H9 (cell line): ENCODE results near the gene HOXA9. TPM values are rescaled to one million over a fixed set of nuclear protein-coding genes. Genes with fewer than 3 reads are reported as not detected.

Experiments used
- DNase-seq: peaks from one replicate; pipeline ENCODE4 v3.0.0-alpha.2; 2017
- H2AFZ ChIP-seq: one replicate; pipeline ENCODE4 v1.6.1; 2013; ENCODE audit warnings: mild to moderate bottlenecking, low read length, control low read depth, moderate library complexity
- H2AK5ac ChIP-seq: 2 replicates; pipeline ENCODE4 v1.6.1; 2013; ENCODE audit warnings: low read length, control low read depth, mixed read lengths; ENCODE audit not compliant: insufficient read length
- H2BK120ac ChIP-seq: one replicate; pipeline ENCODE4 v1.6.1; 2013; ENCODE audit warnings: low read depth, mild to moderate bottlenecking, low read length, control low read depth, inconsistent platforms; ENCODE audit not compliant: poor library complexity, severe bottlenecking
- H2BK12ac ChIP-seq: 2 replicates; pipeline ENCODE4 v1.6.1; 2013; ENCODE audit warnings: low read length, control low read depth, mixed read lengths, low read depth; ENCODE audit not compliant: insufficient read length
- H2BK15ac ChIP-seq: 2 replicates; pipeline ENCODE4 v1.6.1; 2013; ENCODE audit warnings: low read depth, low read length, control low read depth
- H2BK20ac ChIP-seq: one replicate; pipeline ENCODE4 v1.6.1; 2013; ENCODE audit warnings: low read depth, mild to moderate bottlenecking, low read length, control low read depth, inconsistent platforms; ENCODE audit not compliant: poor library complexity, severe bottlenecking
- H2BK5ac ChIP-seq: 2 replicates; pipeline ENCODE4 v1.6.1; 2013; ENCODE audit warnings: low read length, control low read depth, mixed read lengths; ENCODE audit not compliant: insufficient read length
- H3K14ac ChIP-seq: 2 replicates; pipeline ENCODE4 v1.6.1; 2013; ENCODE audit warnings: low read length, control low read depth; ENCODE audit not compliant: insufficient read depth
- H3K18ac ChIP-seq: 2 replicates; pipeline ENCODE4 v1.6.1; 2013; ENCODE audit warnings: low read depth, mild to moderate bottlenecking, mixed read lengths, low read length, control low read depth; ENCODE audit not compliant: insufficient read length
- H3K23ac ChIP-seq: 2 replicates; pipeline ENCODE4 v1.6.1; 2013; ENCODE audit warnings: low read length, control low read depth, mixed read lengths, low read depth; ENCODE audit not compliant: insufficient read length
- H3K23me2 ChIP-seq: 2 replicates; pipeline ENCODE4 v1.6.1; 2013; ENCODE audit warnings: low read depth, mild to moderate bottlenecking, mixed read lengths, low read length, control low read depth; ENCODE audit not compliant: insufficient read length, poor library complexity, severe bottlenecking
- H3K27ac ChIP-seq: 2 replicates; pipeline ENCODE4 v1.5.1; 2013; ENCODE audit warnings: low read length, control low read depth, mixed read lengths, low read depth; ENCODE audit not compliant: insufficient read length
- H3K27me3 ChIP-seq: 2 replicates; pipeline ENCODE4 v1.6.1; 2013; ENCODE audit warnings: low read length, control low read depth, inconsistent platforms; ENCODE audit not compliant: insufficient read depth
- H3K4ac ChIP-seq: 2 replicates; pipeline ENCODE4 v1.6.1; 2013; ENCODE audit warnings: low read depth, mild to moderate bottlenecking, control low read depth, inconsistent platforms, low read length, moderate library complexity
- H3K4me1 ChIP-seq: 2 replicates; pipeline ENCODE4 v1.6.1; 2013; ENCODE audit warnings: low read length, control low read depth, inconsistent platforms; ENCODE audit not compliant: insufficient read depth
- H3K4me2 ChIP-seq: 2 replicates; pipeline ENCODE4 v1.6.1; 2013; ENCODE audit warnings: low read length, control low read depth, mixed read lengths; ENCODE audit not compliant: insufficient read length, insufficient read depth
- H3K56ac ChIP-seq: 2 replicates; pipeline ENCODE4 v1.6.1; 2013; ENCODE audit warnings: low read depth, mild to moderate bottlenecking, mixed read lengths, low read length, control low read depth; ENCODE audit not compliant: insufficient read length
- H3K79me1 ChIP-seq: 2 replicates; pipeline ENCODE4 v1.6.1; 2013; ENCODE audit warnings: low read depth, mild to moderate bottlenecking, moderate library complexity, low read length, control low read depth, inconsistent platforms; ENCODE audit not compliant: insufficient read depth, poor library complexity, severe bottlenecking
- H3K79me2 ChIP-seq: 2 replicates; pipeline ENCODE4 v1.6.1; 2013; ENCODE audit warnings: low read length, control low read depth, inconsistent platforms; ENCODE audit not compliant: insufficient read depth
- H3K9ac ChIP-seq: 2 replicates; pipeline ENCODE4 v1.6.1; 2013; ENCODE audit warnings: low read length, control low read depth, mixed read lengths; ENCODE audit not compliant: insufficient read length; ENCODE audit errors: extremely low read depth
- H3K9me3 ChIP-seq: one replicate; pipeline ENCODE4 v1.6.1; 2013; ENCODE audit warnings: low read depth, low read length, inconsistent platforms; ENCODE audit not compliant: control insufficient read depth
- H3T11ph ChIP-seq: one replicate; pipeline ENCODE4 v1.6.1; 2013; ENCODE audit warnings: mild to moderate bottlenecking, low read length, control low read depth, inconsistent platforms
- H4K20me1 ChIP-seq: one replicate; pipeline ENCODE4 v1.6.1; 2013; ENCODE audit not compliant: control insufficient read depth, insufficient read length, insufficient read depth
- H4K5ac ChIP-seq: 2 replicates; pipeline ENCODE4 v1.6.1; 2013; ENCODE audit warnings: low read depth, mild to moderate bottlenecking, mixed read lengths, low read length, control low read depth; ENCODE audit not compliant: insufficient read length
- H4K8ac ChIP-seq: replicated peaks from 2 replicates; pipeline ENCODE4 v1.6.1; 2013; ENCODE audit warnings: low read length, control low read depth, mixed read lengths, low read depth; ENCODE audit not compliant: insufficient read length
- H4K91ac ChIP-seq: 2 replicates; pipeline ENCODE4 v1.6.1; 2013; ENCODE audit warnings: low read depth, mild to moderate bottlenecking, moderate library complexity, mixed read lengths, low read length, control low read depth; ENCODE audit not compliant: insufficient read length
- H3K27ac Mint-ChIP-seq, 3 experiments: 2 replicates in 2 of 3; 3 replicates in 1 of 3; pipeline ENCODE4 v1.8.0; 2020 to 2021; ENCODE audit warnings: mixed read lengths in 3 of 3, mild to moderate bottlenecking in 1 of 3, moderate library complexity in 1 of 3
- H3K27me3 Mint-ChIP-seq: 2 replicates; pipeline ENCODE4 v1.8.0; 2021; ENCODE audit warnings: low read depth, mild to moderate bottlenecking, moderate library complexity, mixed read lengths
- H3K36me3 Mint-ChIP-seq, 3 experiments: 2 replicates in 2 of 3; 3 replicates in 1 of 3; pipeline ENCODE4 v1.8.0; 2020 to 2021; ENCODE audit warnings: low read depth in 3 of 3, mixed read lengths in 3 of 3; ENCODE audit not compliant: insufficient read depth in 1 of 3
- H3K4me1 Mint-ChIP-seq, 2 experiments: 2 replicates each; pipeline ENCODE4 v1.8.0; 2020; ENCODE audit warnings: mixed read lengths in 2 of 2
- H3K4me3 Mint-ChIP-seq, 2 experiments: 2 replicates in 1 of 2; 3 replicates in 1 of 2; pipeline ENCODE4 v1.8.0; 2020 to 2021; ENCODE audit warnings: mild to moderate bottlenecking in 2 of 2, mixed read lengths in 2 of 2, moderate library complexity in 1 of 2
- H3K9me3 Mint-ChIP-seq, 2 experiments: 2 replicates in 1 of 2; 3 replicates in 1 of 2; pipeline ENCODE4 v1.8.0; 2020; ENCODE audit warnings: mild to moderate bottlenecking in 2 of 2, mixed read lengths in 2 of 2, moderate library complexity in 1 of 2
- CTCF ChIP-seq: fragments of 200-600 bp; sonication (generic); conservative IDR thresholded peaks from 3 replicates; pipeline ENCODE4 v1.8.0; 2021; ENCODE audit warnings: antibody characterized with exemption, mild to moderate bottlenecking
- WGBS: extraction: QIAGEN DNeasy Blood & Tissue Kit; methylation state at CpG from one replicate; pipeline ENCODE4 v1.1.7; 2013; ENCODE audit warnings: missing lambda C conversion rate, low lambda C conversion rate, mixed read lengths; ENCODE audit not compliant: insufficient read length; ENCODE audit errors: extremely low coverage; 5-methylcytosine and 5-hydroxymethylcytosine counted together
- total RNA-seq: library from RNA; stranded (reverse); gene quantifications from 2 replicates; pipeline ENCODE4 v1.2.1, GENCODE V29; 2021

HOXA9 gene
- total RNA-seq, 1 experiment from 2014 or later: not detected

DNA sequence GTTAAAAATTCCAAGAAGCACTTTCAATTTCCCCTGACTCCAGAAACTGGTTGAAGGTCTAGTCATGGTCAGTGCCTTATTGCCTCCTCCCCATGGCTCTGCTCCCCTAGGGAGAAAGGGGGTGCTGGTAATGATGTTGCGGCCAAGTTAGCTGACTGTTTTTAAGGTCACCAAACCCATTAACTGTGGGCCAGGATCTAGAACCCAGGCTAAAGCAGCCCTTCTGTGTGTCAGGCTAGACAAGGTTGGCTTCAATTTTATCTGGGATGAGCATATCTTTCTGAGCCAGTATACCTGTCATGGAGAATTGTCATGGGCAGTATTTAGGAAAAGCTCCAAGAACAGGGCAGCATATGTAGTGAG is 45.7 kb upstream of the HOXA9 start:
- Histone ChIP-seq H3T11ph (no peak overlapping the region), H2BK12ac (no peak overlapping the region), H3K14ac (no peak overlapping the region), H3K27me3 (peaks cover 100% of the 10 kb centered on the region), H4K91ac (no peak overlapping the region), H3K18ac (no peak overlapping the region), H3K79me1 (no peaks in the 10 kb centered on the region), H2BK5ac (no peak overlapping the region), H3K9ac (no peak overlapping the region), H4K20me1 (no peaks in the 10 kb centered on the region), H4K8ac (no peak overlapping the region), H3K9me3 (no peaks in the 10 kb centered on the region), H3K56ac (no peak overlapping the region), H4K5ac (no peak overlapping the region), H2BK15ac (no peak overlapping the region), H3K27ac (no peak overlapping the region), H2BK20ac (no peak overlapping the region), H3K4me2 (no peak overlapping the region), H3K79me2 (no peaks in the 10 kb centered on the region), H3K23me2 (peaks cover 8% of the 10 kb centered on the region), H2BK120ac (no peak overlapping the region), H3K4me1 (no peaks in the 10 kb centered on the region), H2AFZ (no peak overlapping the region), H2AK5ac (no peak overlapping the region), H3K4ac (no peak overlapping the region), H3K23ac (no peak overlapping the region)
- H3K27me3 Mint-ChIP-seq: peaks cover 100% of the 10 kb centered on the region
- H3K36me3 Mint-ChIP-seq: no peaks in the 10 kb centered on the region
- DNase-seq: no peak
- TF ChIP-seq CTCF: no peak
- no peak overlapping the region for H3K4me3 Mint-ChIP-seq
- H3K27ac Mint-ChIP-seq: no peak overlapping the region
- peaks cover 0 to 8% of the 10 kb centered on the region in 2 experiments; a peak in 2 of 5 replicates for H3K9me3 Mint-ChIP-seq
- no CpG with 5 or more reads among the region's 1 CpG for WGBS
- peaks cover 16 to 25% of the 10 kb centered on the region in 2 experiments for H3K4me1 Mint-ChIP-seq
